Aorta (tissue), 5 donors: ENCODE measurements around the gene PSME4. TPM values are rescaled to one million over a fixed set of nuclear protein-coding genes. Genes with fewer than 3 reads are reported as not detected.
"Not testable (repeated sequence)": the region's sequence is repeated elsewhere in the genome, so short reads cannot be mapped to it uniquely, and the experiment has no call there.

Experiments used
- ATAC-seq: fragments of 200-7000 bp; cut with Tn5 transposase; one replicate; pipeline ENCODE4 v1.9.1; 2022; ENCODE audit warnings: moderate library complexity; ENCODE audit not compliant: low FRiP score
- DNase-seq, 2 donors: peaks; one replicate each; pipeline ENCODE4 v3.0.0-alpha.2; 2020
- H3K27ac ChIP-seq, 2 donors: one replicate each; pipeline ENCODE4 v1.5.1; 2013; ENCODE audit warnings: low read length in 2 of 2, mild to moderate bottlenecking in 2 of 2, moderate library complexity in 2 of 2, control low read depth in 1 of 2, inconsistent platforms in 1 of 2, low read depth in 1 of 2
- H3K27me3 ChIP-seq, 2 donors: one replicate each; pipeline ENCODE4 v1.6.1; 2013; ENCODE audit warnings: control low read depth in 1 of 2, low read length in 1 of 2, mild to moderate bottlenecking in 1 of 2, moderate library complexity in 1 of 2; ENCODE audit not compliant: insufficient read depth in 2 of 2, control insufficient read depth in 1 of 2
- H3K36me3 ChIP-seq, 2 donors: one replicate each; pipeline ENCODE4 v1.6.1; 2013; ENCODE audit warnings: control low read depth in 1 of 2, low read length in 1 of 2, mild to moderate bottlenecking in 1 of 2; ENCODE audit not compliant: insufficient read depth in 2 of 2, control insufficient read depth in 1 of 2
- H3K4me1 ChIP-seq, 2 donors: one replicate each; pipeline ENCODE4 v1.6.1; 2013; ENCODE audit warnings: low read length in 2 of 2, control low read depth in 1 of 2, mild to moderate bottlenecking in 1 of 2, moderate library complexity in 1 of 2; ENCODE audit not compliant: insufficient read depth in 2 of 2, control insufficient read depth in 1 of 2
- H3K4me3 ChIP-seq, 2 donors: one replicate each; pipeline ENCODE4 v1.5.1; 2013; ENCODE audit warnings: low read length in 2 of 2, control low read depth in 1 of 2, mild to moderate bottlenecking in 1 of 2
- H3K9me3 ChIP-seq: one replicate; pipeline ENCODE4 v1.6.1; 2013; ENCODE audit warnings: mild to moderate bottlenecking, low read length; ENCODE audit not compliant: control insufficient read depth
- WGBS, 2 donors: extraction: QIAGEN DNeasy Blood & Tissue Kit; methylation state at CpG; one replicate each; pipeline ENCODE4 v1.1.7; 2013; 5-methylcytosine and 5-hydroxymethylcytosine counted together
- intact Hi-C, 2 donors: fragments of 100-400 bp; cut with DNase I; formaldehyde crosslinking; loops; one replicate each; pipeline versions ENCODE4 v1.14.2 to v1.15.0; 2022
- microRNA-seq, 2 donors: library from miRNA; unstranded; fragments of <30 nt; microRNA quantifications; one replicate each; pipeline ENCODE4 v1.2.0, GENCODE V29; 2020
- polyA plus RNA-seq, 2 donors: library from polyadenylated mRNA; stranded (reverse); fragments of 200-250 nt; gene quantifications; one replicate each; pipeline ENCODE4 v1.2.3, GENCODE V29; 2013
- total RNA-seq, 2 donors: library from RNA; stranded (reverse); fragmentation: NEBNext Ultra II Directional; extraction: Animal tissue kit (Norgen Biotek cat#: 25700); gene quantifications; one replicate each; pipeline ENCODE4 v1.2.1, GENCODE V29; 2021
- donor health status: healthy with polysubstance abuse.
- donor health status: Bipolar disorder and iron deficiency.
- donor health status: DM: no; HTN: no; CAD: no.
- donor health status: DM: no; HTN: no; CAD: no.
- donor health status: DM: yes; HTN: yes; CAD: no.

Gene PSME4
- total and polyA plus RNA-seq, 4 donors, result 10.5 to 51.8 (median 36.8) TPM

- H3K4me3 ChIP-seq, result no peak overlapping the region
- DNase-seq (no peak), ATAC-seq (no peak)
- no peaks in the 10 kb centered on the region for H3K4me1 ChIP-seq
- H3K36me3 ChIP-seq, result no peaks in the 10 kb centered on the region
- H3K9me3 ChIP-seq, result no peaks in the 10 kb centered on the region
- H3K27ac ChIP-seq, result no peak overlapping the region
- intact Hi-C loops, result no loop called here
- no peaks in the 10 kb centered on the region for H3K27me3 ChIP-seq
- WGBS, 2 donors, result 54 to 60% methylated on average over 1 of the region's 1 CpG
Measured at GRCh38 chr2:53826030-53826410, 144.8 kb downstream of the PSME4 start.

DNA sequence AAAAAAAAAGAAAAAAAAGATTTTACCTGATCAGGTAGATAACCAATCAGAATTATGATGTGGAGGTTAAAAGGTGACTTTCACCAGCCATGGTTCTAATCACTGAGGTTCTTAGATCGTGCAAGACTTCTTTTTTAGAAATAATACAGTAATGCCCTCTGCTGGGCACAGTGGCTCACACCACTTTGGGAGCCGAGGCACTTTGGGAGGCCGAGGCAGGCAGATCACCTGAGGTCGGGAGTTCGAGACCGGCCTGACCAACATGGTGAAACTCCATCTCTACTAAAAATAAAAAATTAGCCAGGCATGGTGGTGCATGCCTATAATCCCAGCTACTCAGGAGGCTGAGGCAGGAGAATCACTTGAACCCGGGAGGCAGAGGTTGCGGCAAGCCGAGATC is 147.2 kb downstream of the PSME4 start:
- intact Hi-C loops, H3K4me1 ChIP-seq, H3K4me3 ChIP-seq, DNase-seq, ATAC-seq, H3K9me3 ChIP-seq, H3K27ac ChIP-seq, H3K27me3 ChIP-seq, H3K36me3 ChIP-seq: not testable (repeated sequence)
- WGBS, 2 donors, result 89 to 90% methylated on average over 9 of the region's 9 CpGs

- ATAC-seq, result no peak
- Histone ChIP-seq H3K4me1 (no peaks in the 10 kb centered on the region), H3K9me3 (no peaks in the 10 kb centered on the region), H3K36me3 (peaks cover 0 to 4% of the 10 kb centered on the region in 2 donors), H3K4me3 (no peak overlapping the region), H3K27ac (no peak overlapping the region), H3K27me3 (no peaks in the 10 kb centered on the region)
- no peak for DNase-seq
- intact Hi-C loops, result no loop called here
- WGBS, 2 donors, result 80 to 81% methylated on average over 6 of the region's 6 CpGs
Measured at GRCh38 chr2:53821810-53822209, 149.0 kb downstream of the PSME4 start.

DNA sequence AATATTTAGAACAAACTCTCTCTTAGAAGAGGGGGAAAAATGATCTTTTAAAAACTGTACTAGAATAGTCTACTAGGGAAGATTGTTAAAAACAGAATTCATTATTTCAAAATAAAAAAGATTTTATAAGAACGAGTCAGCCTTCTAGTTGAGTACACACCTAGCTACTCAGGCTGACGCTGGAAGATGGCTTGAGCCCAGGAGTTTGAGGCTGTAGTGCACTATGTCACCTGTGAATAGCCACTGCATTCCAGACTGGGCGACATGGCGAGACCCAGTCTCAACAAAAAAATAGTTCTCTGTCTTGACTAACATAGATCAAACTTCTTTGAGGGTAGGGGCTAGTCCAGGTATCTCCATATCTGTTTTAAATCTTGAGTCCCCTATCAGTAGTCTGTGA is 150.1 kb downstream of the PSME4 start:
- H3K4me1 ChIP-seq, result no peaks in the 10 kb centered on the region
- no peaks in the 10 kb centered on the region for H3K9me3 ChIP-seq
- H3K27me3 ChIP-seq, result no peaks in the 10 kb centered on the region
- ATAC-seq, result no peak
- H3K36me3 ChIP-seq, result peaks cover 0 to 4% of the 10 kb centered on the region in 2 donors
- no peak overlapping the region for H3K27ac ChIP-seq
- 79 to 83% methylated on average over 4 of the region's 4 CpGs for WGBS, 2 donors
- H3K4me3 ChIP-seq, result no peak overlapping the region
- intact Hi-C loops, result no loop called here
- DNase-seq, result no peak

- WGBS, 2 donors, result 86 to 89% methylated on average over 9 of the region's 9 CpGs
- intact Hi-C loops, result no loop called here
- Histone ChIP-seq H3K36me3 (peaks cover 0 to 4% of the 10 kb centered on the region in 2 donors), H3K27me3 (no peaks in the 10 kb centered on the region), H3K9me3 (no peaks in the 10 kb centered on the region), H3K4me1 (no peaks in the 10 kb centered on the region), H3K4me3 (no peak overlapping the region), H3K27ac (no peak overlapping the region)
- DNase-seq (no peak), ATAC-seq (no peak)
Measured at GRCh38 chr2:53820048-53820447, 150.7 kb downstream of the PSME4 start.

DNA sequence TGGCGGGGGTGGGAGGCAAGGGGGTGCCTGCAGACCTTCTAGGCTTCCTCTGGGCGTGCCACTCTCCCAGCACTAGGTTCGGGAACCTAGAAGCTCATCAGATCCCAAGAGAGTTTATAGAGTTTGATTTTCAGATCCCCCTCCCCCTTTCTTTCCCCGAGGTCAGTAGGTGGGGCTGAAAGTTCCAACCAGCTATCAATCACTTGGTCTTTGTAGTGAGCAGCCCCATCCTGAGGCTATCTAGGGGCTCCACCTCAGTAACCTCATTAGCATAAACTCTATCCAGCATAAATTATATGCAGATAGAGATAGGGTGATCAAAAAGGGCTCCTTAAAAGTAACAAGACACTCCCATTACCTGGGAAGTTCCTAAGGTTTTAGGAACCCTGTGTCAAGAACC is 151.2 kb downstream of the PSME4 start:
- Histone ChIP-seq H3K27ac (no peak overlapping the region), H3K4me3 (no peak overlapping the region), H3K27me3 (no peaks in the 10 kb centered on the region), H3K4me1 (no peaks in the 10 kb centered on the region), H3K9me3 (no peaks in the 10 kb centered on the region), H3K36me3 (peaks cover 0 to 4% of the 10 kb centered on the region in 2 donors)
- WGBS, 2 donors, result 67 to 73% methylated on average over 4 of the region's 4 CpGs
- intact Hi-C loops, result no loop called here
- DNase-seq (no peak), ATAC-seq (no peak)

DNA sequence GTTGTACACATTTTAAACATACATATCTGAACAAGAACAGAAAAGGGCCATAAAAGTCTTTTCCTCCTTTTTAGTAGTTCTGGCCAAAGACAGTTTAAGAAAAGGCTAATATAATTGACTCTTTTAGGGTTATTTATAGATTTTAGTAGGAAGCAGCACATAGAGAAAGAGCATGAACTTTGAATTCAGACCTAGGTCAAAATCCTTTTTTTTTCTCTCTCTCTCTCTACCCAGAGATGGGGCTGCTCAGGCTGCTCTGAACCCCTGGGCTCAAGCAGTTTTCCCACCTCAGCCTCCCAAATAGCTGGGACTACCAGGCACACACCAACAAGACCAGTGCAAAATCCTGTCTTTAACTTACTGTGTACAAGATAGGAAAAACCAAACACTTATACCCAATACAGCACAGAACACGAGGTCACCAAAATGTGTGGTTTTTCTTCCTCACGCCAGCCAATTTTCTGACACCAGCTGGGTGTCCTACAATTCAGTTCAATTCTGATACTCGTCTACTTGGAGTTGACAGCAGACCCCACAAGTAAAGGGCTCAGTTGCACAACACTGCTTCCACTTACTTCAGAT is 151.8 kb downstream of the PSME4 start:
- peaks cover 0 to 4% of the 10 kb centered on the region in 2 donors for H3K36me3 ChIP-seq
- 91 to 93% methylated on average over 3 of the region's 3 CpGs for WGBS, 2 donors
- no peak for DNase-seq
- H3K27ac ChIP-seq, result no peak overlapping the region
- no peaks in the 10 kb centered on the region for H3K4me1 ChIP-seq
- intact Hi-C loops, result no loop called here
- H3K27me3 ChIP-seq, result no peaks in the 10 kb centered on the region
- H3K4me3 ChIP-seq, result no peak overlapping the region
- no peaks in the 10 kb centered on the region for H3K9me3 ChIP-seq
- ATAC-seq, result no peak

Small RNA genes within 50 kb of the gene (microRNA-seq; reads per million reads assigned to microRNA genes)
- gene MIR3682, result 0 to 0.60 reads per million in 2 donors

Other genes with a start within 250 kb of the PSME4 start
- 1 to 10 TPM in 1 of 2 donors, under 1 TPM in 1; 0.75 to 1.3 TPM for gene CHAC2, start 203.2 kb downstream of the PSME4 start, total RNA-seq
- 1 to 10 TPM in 1 of 2 donors, under 1 TPM in 1; 0.61 to 5.5 TPM for gene CHAC2, start 203.2 kb downstream of the PSME4 start, polyA plus RNA-seq
- gene ASB3, start 184.0 kb downstream of the PSME4 start, total RNA-seq, result 10 to 100 TPM; 14.4 to 26.7 TPM
- 10 to 100 TPM in 1 of 2 donors, 1 to 10 TPM in 1; 3.6 to 11.3 TPM for gene ASB3, start 184.0 kb downstream of the PSME4 start, polyA plus RNA-seq
- gene ERLEC1, start 183.9 kb downstream of the PSME4 start, total RNA-seq, result 10 to 100 TPM; 54.3 to 55.0 TPM
- 10 to 100 TPM; 58.2 to 66.8 TPM for gene ERLEC1, start 183.9 kb downstream of the PSME4 start, polyA plus RNA-seq
- 1 to 10 TPM; 3.1 to 4.3 TPM for gene GPR75, start 111.0 kb downstream of the PSME4 start, total RNA-seq
- gene GPR75, start 111.0 kb downstream of the PSME4 start, polyA plus RNA-seq, result under 1 TPM in 1 of 2 donors, not detected in 1; 0.90 TPM
- gene ACYP2, start 144.6 kb upstream of the PSME4 start, total RNA-seq, result 10 to 100 TPM; 16.3 to 21.2 TPM
- gene ACYP2, start 144.6 kb upstream of the PSME4 start, polyA plus RNA-seq, result 10 to 100 TPM; 28.4 to 36.4 TPM